Caco-2 (cell line): ENCODE results near the gene BAIAP2L2. TPM values are rescaled to one million over a fixed set of nuclear protein-coding genes. Genes with fewer than 3 reads are reported as not detected.

Experiments
- BruUV-seq: library from RNA; stranded (reverse); fragments of 400-500 nt; replicated peaks from 2 replicates; lab custom pipeline; 2021; lab: Mats Ljungman, UMichigan
- CTCF ChIA-PET: fragments of 300-600 bp; sonication (Branson Sonifier 250); formaldehyde crosslinking; loops from one replicate; lab custom pipeline; 2022; ENCODE audit warnings: antibody characterized with exemption; lab: Charles Lee
- POLR2A ChIA-PET: fragments of 300-600 bp; sonication (Branson Sonifier 250); formaldehyde crosslinking; loops from one replicate; lab custom pipeline; 2022; ENCODE audit warnings: antibody characterized with exemption; lab: Charles Lee
- DNase-seq, 2 experiments: peaks; one replicate each; pipeline versions ENCODE4 v3.0.0 to v3.0.0-alpha.2; 2020 to 2022
- H3K27me3 ChIP-seq: replicated peaks from 2 replicates; pipeline ENCODE4 v1.6.0; 2011; ENCODE audit warnings: low read length; ENCODE audit not compliant: control insufficient read depth, insufficient read depth
- H3K36me3 ChIP-seq: 2 replicates; pipeline ENCODE4 v1.5.1; 2011; ENCODE audit warnings: low read length; ENCODE audit not compliant: control insufficient read depth, insufficient read depth
- H3K4me1 ChIP-seq: fragments of 250-450 bp; sonication (Bioruptor Pico); 2 replicates; pipeline ENCODE4 v1.5.1; 2020; ENCODE audit warnings: mild to moderate bottlenecking
- H3K4me3 ChIP-seq: 2 replicates; pipeline ENCODE4 v1.5.1; 2011; ENCODE audit warnings: low read depth, mild to moderate bottlenecking, control low read depth, low read length
- H3K9me3 ChIP-seq: fragments of 250-450 bp; sonication (Bioruptor Pico); 2 replicates; pipeline ENCODE4 v1.5.1; 2020; ENCODE audit warnings: mild to moderate bottlenecking, moderate library complexity
- H3K27ac Mint-ChIP-seq: one replicate; pipeline ENCODE4 v1.8.0; 2022; ENCODE audit warnings: mixed read lengths; ENCODE audit not compliant: unreplicated experiment
- H3K27me3 Mint-ChIP-seq: one replicate; pipeline ENCODE4 v1.8.0; 2022; ENCODE audit warnings: mixed read lengths; ENCODE audit not compliant: insufficient read depth, unreplicated experiment
- H3K36me3 Mint-ChIP-seq: one replicate; pipeline ENCODE4 v1.8.0; 2022; ENCODE audit warnings: mild to moderate bottlenecking, mixed read lengths; ENCODE audit not compliant: insufficient read depth, unreplicated experiment
- H3K4me1 Mint-ChIP-seq: one replicate; pipeline ENCODE4 v1.8.0; 2022; ENCODE audit warnings: low read depth, mixed read lengths; ENCODE audit not compliant: unreplicated experiment
- H3K4me3 Mint-ChIP-seq: one replicate; pipeline ENCODE4 v1.8.0; 2022; ENCODE audit warnings: mild to moderate bottlenecking, moderate library complexity, mixed read lengths; ENCODE audit not compliant: unreplicated experiment
- H3K9me3 Mint-ChIP-seq: one replicate; pipeline ENCODE4 v1.8.0; 2022; ENCODE audit warnings: mixed read lengths; ENCODE audit not compliant: unreplicated experiment
- intact Hi-C: fragments of 100-400 bp; cut with micrococcal nuclease; formaldehyde crosslinking; loops from one replicate; pipeline ENCODE4 v1.10.0; 2022; ENCODE audit not compliant: unreplicated experiment
- total RNA-seq: library from RNA; stranded (reverse); gene quantifications from 2 replicates; pipeline ENCODE4 v1.2.3, GENCODE V29; 2022
- TF ChIP-seq, protein P1 (sequence below), 2 experiments: fragments of 200-600 bp in 1 of 2; IDR thresholded peaks; 1 replicate in 1 of 2; 2 replicates in 1 of 2; pipeline versions ENCODE4 v1.5.1 to v1.8.0; 2011 to 2022; ENCODE audit warnings: antibody characterized with exemption in 1 of 2, control low read depth in 1 of 2, inconsistent platforms in 1 of 2, low read depth in 1 of 2, low read length in 1 of 2, mild to moderate bottlenecking in 1 of 2, moderate library complexity in 1 of 2; ENCODE audit not compliant: insufficient read depth in 1 of 2, severe bottlenecking in 1 of 2, unreplicated experiment in 1 of 2

BAIAP2L2 gene
- total RNA-seq, 1 experiment from 2014 or later, result 4.4 TPM

GRCh38 chr22:38051900-38052862 lies 58.3 kb downstream of the BAIAP2L2 start:
- ChIA-PET CTCF (interaction anchor here (0.5 to 1.6 kb wide), 38 partner anchors 11 to 1024 kb away, joined by 3 to 11 read pairs (median 4); partner anchors contain the start of genes BAIAP2L2, C22orf23, GTPBP1 and MAFF), POLR2A (no interaction called here)
- no peaks in the 10 kb centered on the region for H3K9me3 ChIP-seq
- Mint-ChIP-seq H3K27me3 (peaks cover 2% of the 10 kb centered on the region), H3K36me3 (peaks cover 5% of the 10 kb centered on the region), H3K4me1 (no peaks in the 10 kb centered on the region), H3K9me3 (no peaks in the 10 kb centered on the region), H3K4me3 (no peak overlapping the region), H3K27ac (no peak overlapping the region)
- TF ChIP-seq, protein P1, sequence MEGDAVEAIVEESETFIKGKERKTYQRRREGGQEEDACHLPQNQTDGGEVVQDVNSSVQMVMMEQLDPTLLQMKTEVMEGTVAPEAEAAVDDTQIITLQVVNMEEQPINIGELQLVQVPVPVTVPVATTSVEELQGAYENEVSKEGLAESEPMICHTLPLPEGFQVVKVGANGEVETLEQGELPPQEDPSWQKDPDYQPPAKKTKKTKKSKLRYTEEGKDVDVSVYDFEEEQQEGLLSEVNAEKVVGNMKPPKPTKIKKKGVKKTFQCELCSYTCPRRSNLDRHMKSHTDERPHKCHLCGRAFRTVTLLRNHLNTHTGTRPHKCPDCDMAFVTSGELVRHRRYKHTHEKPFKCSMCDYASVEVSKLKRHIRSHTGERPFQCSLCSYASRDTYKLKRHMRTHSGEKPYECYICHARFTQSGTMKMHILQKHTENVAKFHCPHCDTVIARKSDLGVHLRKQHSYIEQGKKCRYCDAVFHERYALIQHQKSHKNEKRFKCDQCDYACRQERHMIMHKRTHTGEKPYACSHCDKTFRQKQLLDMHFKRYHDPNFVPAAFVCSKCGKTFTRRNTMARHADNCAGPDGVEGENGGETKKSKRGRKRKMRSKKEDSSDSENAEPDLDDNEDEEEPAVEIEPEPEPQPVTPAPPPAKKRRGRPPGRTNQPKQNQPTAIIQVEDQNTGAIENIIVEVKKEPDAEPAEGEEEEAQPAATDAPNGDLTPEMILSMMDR (IDR thresholded peaks at IDR 0.05; ENCODE audit: insufficient read depth in 1 of 2, low read depth in 1 of 2, low read length in 1 of 2, severe bottlenecking in 1 of 2, unreplicated experiment in 1 of 2), result peak; percentile 90 to 97
- H3K36me3 ChIP-seq, result no peaks in the 10 kb centered on the region
- no TSS peak for BruUV-seq
- no peaks in the 10 kb centered on the region for H3K27me3 ChIP-seq
- DNase-seq, result peak; percentile 84 to 86
- H3K4me1 ChIP-seq, result no peaks in the 10 kb centered on the region
- no peak overlapping the region for H3K4me3 ChIP-seq
- intact Hi-C loops, result loop anchor here (1.0 to 2.0 kb wide), 4 partner anchors 53 to 518 kb away; partner anchors contain the start of gene DMC1

DNA sequence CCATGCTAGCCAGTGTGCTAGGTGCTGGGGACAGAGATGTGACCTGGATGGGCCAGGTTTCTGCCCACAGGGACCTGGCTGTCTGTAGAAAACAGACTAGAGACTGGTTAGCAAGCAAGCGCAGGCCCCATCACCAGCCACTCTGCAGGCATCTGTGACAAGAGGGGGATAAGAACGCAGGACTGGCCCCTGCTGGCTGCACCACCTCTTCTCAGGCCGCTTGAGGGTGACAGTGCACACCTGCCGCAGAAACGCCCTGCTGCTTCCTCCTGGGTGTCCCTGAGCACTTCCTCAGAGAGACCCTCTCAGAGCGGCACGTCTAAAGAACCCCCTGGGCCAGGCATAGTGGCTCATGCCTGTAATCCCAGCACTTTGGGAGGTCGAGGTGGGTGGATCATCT lies 59.2 kb downstream of the BAIAP2L2 start:
- Mint-ChIP-seq H3K4me3 (no peak overlapping the region), H3K4me1 (no peaks in the 10 kb centered on the region), H3K27me3 (peaks cover 2% of the 10 kb centered on the region), H3K27ac (no peak overlapping the region), H3K9me3 (no peaks in the 10 kb centered on the region), H3K36me3 (no peaks in the 10 kb centered on the region)
- CTCF ChIA-PET, result interaction anchor here (1.4 kb wide), 1 partner anchor 177 kb away, joined by 4 read pairs; no protein-coding TSS in a partner anchor
- no peaks in the 10 kb centered on the region for H3K36me3 ChIP-seq
- H3K4me3 ChIP-seq, result no peak overlapping the region
- POLR2A ChIA-PET, result no interaction called here
- DNase-seq, result no peak
- no peaks in the 10 kb centered on the region for H3K4me1 ChIP-seq
- no peaks in the 10 kb centered on the region for H3K9me3 ChIP-seq
- intact Hi-C loops, result no loop called here
- no peaks in the 10 kb centered on the region for H3K27me3 ChIP-seq
- no TSS peak for BruUV-seq
- TF ChIP-seq, protein P1 (IDR thresholded peaks at IDR 0.05; ENCODE audit: insufficient read depth in 1 of 2, low read depth in 1 of 2, low read length in 1 of 2, severe bottlenecking in 1 of 2, unreplicated experiment in 1 of 2), result no peak

DNA sequence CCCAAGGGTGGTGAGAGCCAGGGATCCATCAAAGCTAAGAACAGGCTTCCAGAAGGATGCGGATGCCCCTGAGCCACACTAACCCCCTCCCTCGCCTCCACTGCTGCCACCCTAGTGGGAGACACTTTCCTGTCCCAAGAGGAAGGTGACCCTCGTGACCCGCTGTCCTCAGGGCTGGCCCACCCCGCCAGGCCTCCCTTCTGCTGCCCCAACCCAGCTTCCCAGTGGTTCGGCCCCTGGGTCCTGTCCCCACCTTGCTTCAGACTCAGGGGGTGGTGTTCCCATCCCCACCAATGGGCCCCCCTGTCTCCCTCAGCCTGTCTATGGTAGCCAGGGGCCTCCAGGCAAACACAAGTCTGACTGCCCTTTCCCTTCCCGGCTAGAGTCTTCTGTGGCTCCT lies 59.8 kb downstream of the BAIAP2L2 start:
- H3K4me1 ChIP-seq, result no peaks in the 10 kb centered on the region
- ChIA-PET CTCF (no interaction called here), POLR2A (no interaction called here)
- Mint-ChIP-seq H3K36me3 (no peaks in the 10 kb centered on the region), H3K27ac (no peak overlapping the region), H3K4me1 (no peaks in the 10 kb centered on the region), H3K27me3 (peaks cover 2% of the 10 kb centered on the region), H3K4me3 (no peak overlapping the region), H3K9me3 (no peaks in the 10 kb centered on the region)
- DNase-seq, result no peak
- BruUV-seq, result no TSS peak
- H3K4me3 ChIP-seq, result no peak overlapping the region
- TF ChIP-seq, protein P1 (IDR thresholded peaks at IDR 0.05; ENCODE audit: insufficient read depth in 1 of 2, low read depth in 1 of 2, low read length in 1 of 2, severe bottlenecking in 1 of 2, unreplicated experiment in 1 of 2), result no peak
- intact Hi-C loops, result no loop called here
- H3K27me3 ChIP-seq, result no peaks in the 10 kb centered on the region
- H3K9me3 ChIP-seq, result no peaks in the 10 kb centered on the region
- no peaks in the 10 kb centered on the region for H3K36me3 ChIP-seq
